Superior temporal gyrus (tissue), 1 donor: ENCODE data around the gene SUPT5H.

Experiments
- DNase-seq: peaks from one replicate; pipeline ENCODE4 v3.0.0-alpha.2; 2016; ENCODE audit errors: extremely low spot score

SUPT5H gene

DNA sequence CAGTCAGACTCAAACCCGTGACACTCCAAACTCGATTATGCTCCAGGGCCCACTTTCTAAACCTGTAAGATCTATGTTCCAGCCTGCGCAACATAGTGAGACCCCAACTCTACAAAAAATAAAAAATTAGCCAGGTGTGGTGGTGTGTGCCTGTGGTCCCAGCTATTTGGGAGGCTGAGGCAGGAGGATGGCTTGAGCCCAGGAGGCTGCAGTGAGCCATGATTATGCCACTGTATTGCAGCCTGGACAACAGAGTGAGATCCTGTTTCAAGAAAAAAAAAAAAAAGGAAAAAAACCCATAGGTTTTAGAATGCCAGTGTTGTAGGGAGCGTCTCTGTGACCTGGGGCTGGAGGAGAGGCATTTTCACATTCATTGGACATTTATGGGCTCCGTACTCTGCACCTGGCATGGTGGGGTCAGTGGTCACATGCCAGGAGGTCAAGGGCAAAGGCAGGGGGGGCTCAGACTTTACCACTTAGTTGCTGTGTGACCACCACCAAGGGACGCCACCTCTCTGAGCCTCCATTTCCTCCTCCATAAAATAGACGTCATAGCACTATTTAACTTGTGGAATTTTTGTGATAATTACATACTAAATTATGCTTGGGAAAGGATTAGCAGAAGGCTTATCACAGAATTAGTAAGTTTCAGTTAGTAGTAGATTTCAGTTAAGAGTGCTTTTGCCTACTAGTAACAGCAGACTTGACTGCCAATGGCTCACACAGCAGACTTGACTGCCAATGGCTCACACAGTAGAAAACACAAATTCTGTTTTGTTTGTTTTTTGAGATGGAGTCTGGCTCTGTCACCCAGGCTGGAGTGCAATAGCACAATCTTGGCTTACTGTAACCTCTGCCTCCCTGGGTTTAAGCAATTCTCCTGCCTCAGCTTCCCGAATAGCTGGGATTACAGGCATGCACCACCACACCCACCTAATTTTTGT, 75.4 kb downstream of the SUPT5H start:
- DNase-seq: no peak

GRCh38 chr19:39524495-39524894, 79.1 kb downstream of the SUPT5H start:
- DNase-seq: no peak

DNA sequence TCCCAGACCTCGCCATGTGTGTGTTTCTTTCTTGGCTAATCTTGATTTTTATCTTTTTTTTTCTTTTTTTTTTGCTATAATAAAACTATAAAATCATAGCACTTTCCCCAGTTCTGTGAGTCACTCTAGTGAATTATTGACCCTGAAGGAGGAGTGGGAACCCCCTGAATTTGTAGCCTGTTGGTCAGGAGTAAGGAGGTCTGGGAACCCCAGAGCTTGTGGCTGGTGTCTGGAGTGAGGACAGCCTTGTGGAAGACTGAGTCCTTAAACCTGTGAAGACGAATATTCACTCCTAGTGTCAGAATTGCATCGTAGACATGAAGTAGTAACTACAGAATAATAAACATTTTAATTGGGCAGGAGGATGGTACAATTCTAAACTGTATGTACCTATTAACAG, 79.8 kb downstream of the SUPT5H start:
- DNase-seq: no peak
